Smooth muscle cell (in vitro differentiated cells): ENCODE data around the gene CA4. TPM values are rescaled to one million over a fixed set of nuclear protein-coding genes. Genes with fewer than 3 reads are reported as not detected.
A peak's percentile ranks its signal among the peaks of the same experiment; 100 is the strongest.

ENCODE experiments used
- DNase-seq: peaks from one replicate; lab custom pipeline; 2025; ENCODE audit not compliant: unreplicated experiment; lab: John Stamatoyannopoulos, UW
- H2AFZ ChIP-seq: fragments of 200-600 bp; sonication (generic); 2 replicates; pipeline ENCODE4 v1.6.0; 2016; ENCODE audit warnings: antibody characterized with exemption, low read depth, mild to moderate bottlenecking
- H3F3A ChIP-seq: fragments of 200-600 bp; sonication (generic); 2 replicates; pipeline ENCODE4 v1.6.0; 2017; ENCODE audit warnings: antibody characterized with exemption, low read depth
- H3K27ac ChIP-seq: fragments of 200-600 bp; sonication (generic); 2 replicates; pipeline ENCODE4 v1.5.1; 2016; ENCODE audit warnings: low read depth, mild to moderate bottlenecking
- H3K27me3 ChIP-seq: fragments of 200-600 bp; sonication (generic); 2 replicates; pipeline ENCODE4 v1.6.1; 2016; ENCODE audit warnings: low read depth, mild to moderate bottlenecking
- H3K36me3 ChIP-seq: fragments of 200-600 bp; sonication (generic); 2 replicates; pipeline ENCODE4 v1.5.1; 2016; ENCODE audit warnings: low read depth
- H3K4me1 ChIP-seq: fragments of 200-600 bp; sonication (generic); 2 replicates; pipeline ENCODE4 v1.5.1; 2016; ENCODE audit warnings: low read depth
- H3K4me2 ChIP-seq: fragments of 200-600 bp; sonication (generic); 2 replicates; pipeline ENCODE4 v1.6.0; 2016; ENCODE audit warnings: mild to moderate bottlenecking
- H3K4me3 ChIP-seq: fragments of 200-600 bp; sonication (generic); 2 replicates; pipeline ENCODE4 v1.5.1; 2016; ENCODE audit warnings: mild to moderate bottlenecking
- H3K79me2 ChIP-seq: fragments of 200-600 bp; sonication (generic); 2 replicates; pipeline ENCODE4 v1.6.0; 2016; ENCODE audit warnings: low read depth, mild to moderate bottlenecking
- H3K9ac ChIP-seq: fragments of 200-600 bp; sonication (generic); 2 replicates; pipeline ENCODE4 v1.6.0; 2016; ENCODE audit warnings: low read depth
- H3K9me3 ChIP-seq: fragments of 200-600 bp; sonication (generic); replicated peaks from 2 replicates; pipeline ENCODE4 v1.5.1; 2016; ENCODE audit warnings: low read depth
- H4K20me1 ChIP-seq: fragments of 200-600 bp; sonication (generic); 2 replicates; pipeline ENCODE4 v1.6.0; 2016; ENCODE audit warnings: low read depth
- WGBS: methylation state at CpG from one replicate; pipeline ENCODE4 v1.1.7; 2016; ENCODE audit warnings: low lambda C conversion rate; 5-methylcytosine and 5-hydroxymethylcytosine counted together
- polyA plus RNA-seq: library from polyadenylated mRNA; unstranded; fragments of >200 nt; fragmentation: Nextera tagmentation; extraction: Ambion mirVana; gene quantifications from 2 replicates; pipeline ENCODE4 v1.2.1, GENCODE V29; 2016
- total RNA-seq: library from RNA; depleted of rRNA; stranded (reverse); fragments of >200 nt; gene quantifications from 2 replicates; pipeline ENCODE4 v1.2.3, GENCODE V29; 2014
- TF ChIP-seq, protein P1 (sequence below): fragments of 200-600 bp; sonication (generic); IDR thresholded peaks from 2 replicates; pipeline ENCODE4 v1.5.1; 2017; ENCODE audit warnings: borderline replicate concordance, mild to moderate bottlenecking, antibody characterized with exemption; ENCODE audit not compliant: insufficient read depth, poor library complexity, severe bottlenecking

CA4 gene
- total and polyA plus RNA-seq, 2 experiments from 2014 or later: 0.87 TPM; not detected in 1

DNA sequence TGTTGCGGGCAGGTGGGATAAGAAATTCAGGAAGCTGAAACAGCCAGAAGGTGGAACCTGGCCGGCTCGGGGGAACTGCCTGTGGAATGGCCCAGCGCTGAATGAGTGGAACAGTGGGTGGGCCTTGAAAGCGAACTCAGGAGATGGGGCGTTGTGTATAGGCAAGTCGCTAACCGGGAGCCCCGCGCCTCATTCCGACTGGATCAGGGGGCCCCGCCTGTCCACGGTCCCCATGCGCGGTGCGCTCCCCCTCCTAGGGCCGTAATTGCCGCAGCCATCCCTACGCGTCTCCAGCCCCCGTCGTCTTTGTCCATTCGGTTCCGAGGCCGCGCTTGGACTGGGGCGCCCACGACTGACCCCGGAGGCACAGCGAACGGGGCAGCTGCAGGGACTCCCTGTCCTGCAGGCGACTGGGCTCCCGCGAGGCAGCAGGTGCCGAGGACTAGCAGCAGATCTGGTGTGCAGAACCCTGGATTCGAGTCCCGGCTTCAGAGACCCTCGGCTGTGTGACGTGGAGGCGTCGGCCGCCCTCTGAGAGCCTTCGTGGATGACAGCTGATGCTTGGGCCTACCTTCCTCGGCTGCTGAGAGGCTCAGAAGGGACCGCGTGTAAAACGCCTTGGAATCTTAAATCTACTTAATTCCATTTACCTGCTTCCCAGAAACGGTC, 10.9 kb upstream of the CA4 start:
- 49% methylated on average over 44 of the region's 48 CpGs for WGBS
- Histone ChIP-seq H3K9ac (no peak overlapping the region), H3K79me2 (no peaks in the 10 kb centered on the region), H3K27me3 (peaks cover 41% of the 10 kb centered on the region), H3K4me1 (peaks cover 23% of the 10 kb centered on the region), H3K9me3 (no peaks in the 10 kb centered on the region), H2AFZ (no peak overlapping the region), H3K27ac (no peak overlapping the region), H3K36me3 (no peaks in the 10 kb centered on the region), H3K4me2 (peak overlapping the region; percentile 84), H4K20me1 (no peaks in the 10 kb centered on the region), H3K4me3 (no peak overlapping the region), H3F3A (no peaks in the 10 kb centered on the region)
- TF ChIP-seq, protein P1, sequence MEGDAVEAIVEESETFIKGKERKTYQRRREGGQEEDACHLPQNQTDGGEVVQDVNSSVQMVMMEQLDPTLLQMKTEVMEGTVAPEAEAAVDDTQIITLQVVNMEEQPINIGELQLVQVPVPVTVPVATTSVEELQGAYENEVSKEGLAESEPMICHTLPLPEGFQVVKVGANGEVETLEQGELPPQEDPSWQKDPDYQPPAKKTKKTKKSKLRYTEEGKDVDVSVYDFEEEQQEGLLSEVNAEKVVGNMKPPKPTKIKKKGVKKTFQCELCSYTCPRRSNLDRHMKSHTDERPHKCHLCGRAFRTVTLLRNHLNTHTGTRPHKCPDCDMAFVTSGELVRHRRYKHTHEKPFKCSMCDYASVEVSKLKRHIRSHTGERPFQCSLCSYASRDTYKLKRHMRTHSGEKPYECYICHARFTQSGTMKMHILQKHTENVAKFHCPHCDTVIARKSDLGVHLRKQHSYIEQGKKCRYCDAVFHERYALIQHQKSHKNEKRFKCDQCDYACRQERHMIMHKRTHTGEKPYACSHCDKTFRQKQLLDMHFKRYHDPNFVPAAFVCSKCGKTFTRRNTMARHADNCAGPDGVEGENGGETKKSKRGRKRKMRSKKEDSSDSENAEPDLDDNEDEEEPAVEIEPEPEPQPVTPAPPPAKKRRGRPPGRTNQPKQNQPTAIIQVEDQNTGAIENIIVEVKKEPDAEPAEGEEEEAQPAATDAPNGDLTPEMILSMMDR: no peak
- DNase-seq: no peak

DNA sequence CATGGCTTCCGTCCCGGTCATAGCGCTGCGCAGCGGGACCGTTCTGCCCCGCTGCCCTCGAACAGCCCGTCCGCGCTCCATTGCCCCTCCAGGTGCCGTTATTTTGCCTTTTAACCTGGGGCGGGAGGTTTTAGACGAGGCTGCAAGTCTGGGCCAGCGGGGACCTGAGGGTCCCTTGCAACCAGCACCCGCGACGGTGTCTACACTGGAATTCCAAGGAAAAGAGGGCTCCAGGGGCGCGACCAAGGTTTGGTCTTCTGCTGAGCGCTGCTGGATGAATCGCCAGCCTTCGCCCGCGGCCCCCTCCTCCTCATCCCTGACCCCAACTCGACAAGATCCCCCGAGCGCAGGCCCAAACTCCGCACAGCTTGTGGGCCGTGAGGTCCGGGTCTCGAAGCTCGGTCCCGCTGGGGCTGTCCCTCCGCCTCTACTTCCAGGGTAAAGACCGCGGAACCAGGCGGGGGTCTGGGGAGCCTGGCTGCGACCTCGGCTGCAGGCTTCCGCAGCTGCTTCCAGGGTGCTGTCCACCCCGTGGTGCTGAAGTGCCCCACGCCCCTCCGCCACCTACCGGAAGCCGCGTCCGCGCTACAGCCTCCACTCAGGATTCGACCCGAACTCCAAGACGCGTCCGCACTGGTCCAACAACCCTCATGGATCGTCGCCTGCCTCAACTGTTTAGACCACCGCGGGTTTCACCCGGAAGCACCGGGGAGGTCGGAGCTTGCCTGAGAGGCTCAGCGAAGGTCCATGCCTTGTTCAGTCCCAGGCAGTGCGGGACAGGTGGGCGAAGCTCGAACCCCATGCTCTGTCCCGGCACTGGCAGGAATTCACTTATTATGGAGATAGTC, 10.1 kb upstream of the CA4 start:
- Histone ChIP-seq H2AFZ (no peak overlapping the region), H3K27ac (no peak overlapping the region), H3K4me1 (peaks cover 26% of the 10 kb centered on the region), H3K4me2 (peak overlapping the region; percentile 84), H3K79me2 (no peaks in the 10 kb centered on the region), H3K4me3 (peak overlapping the region; percentile 6), H4K20me1 (no peaks in the 10 kb centered on the region), H3K27me3 (peaks cover 49% of the 10 kb centered on the region), H3F3A (no peaks in the 10 kb centered on the region), H3K36me3 (no peaks in the 10 kb centered on the region), H3K9ac (no peak overlapping the region), H3K9me3 (no peaks in the 10 kb centered on the region)
- peak; percentile 47 for DNase-seq
- 18% methylated on average over 55 of the region's 66 CpGs for WGBS
- TF ChIP-seq, protein P1: peak; percentile 66

DNA sequence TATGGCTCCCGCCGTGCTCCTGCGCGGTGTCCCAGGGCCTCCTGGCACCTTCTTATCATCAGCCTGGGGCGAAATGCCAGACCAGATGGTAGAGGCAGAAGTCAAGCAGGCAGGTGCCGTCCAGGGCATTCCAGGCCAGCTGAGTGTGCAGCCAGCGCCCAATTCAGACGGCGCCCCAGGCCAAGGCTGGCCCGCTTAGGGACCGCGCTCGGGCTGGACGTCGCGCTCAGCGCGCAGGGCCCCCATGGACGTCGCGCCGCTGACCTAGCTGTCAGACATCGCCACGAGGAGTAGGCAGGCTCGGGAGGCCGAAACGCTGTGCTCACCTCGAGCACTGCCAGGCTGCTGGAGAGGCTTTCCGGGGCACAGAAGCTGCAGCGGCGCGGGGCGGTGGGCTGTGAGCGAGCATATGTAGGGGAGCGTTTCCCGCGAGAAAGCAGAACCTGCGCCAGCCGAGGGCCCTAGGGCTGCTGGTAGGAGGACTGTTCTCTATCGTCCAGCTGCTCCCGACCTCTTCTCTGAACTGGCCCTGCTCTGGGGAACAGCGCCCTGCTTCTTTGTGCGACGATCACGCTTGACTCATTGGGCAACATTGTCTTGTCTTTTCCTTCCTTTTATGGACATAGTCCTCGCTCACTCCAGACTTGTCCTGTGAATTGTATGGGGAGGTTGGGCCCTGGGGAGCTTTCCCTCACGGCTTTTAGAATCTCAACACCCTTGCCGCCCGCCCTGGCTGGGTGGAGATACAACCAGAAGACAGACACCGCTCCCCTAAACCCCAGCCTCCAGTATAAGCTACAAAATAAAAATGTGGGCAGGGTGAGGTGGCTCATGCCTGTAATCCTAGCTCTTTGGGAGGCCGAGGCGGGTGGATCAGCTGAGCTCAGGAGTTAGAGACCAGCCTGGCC, 8.4 kb upstream of the CA4 start:
- Histone ChIP-seq H3K27ac (no peak overlapping the region), H4K20me1 (no peaks in the 10 kb centered on the region), H3K36me3 (no peaks in the 10 kb centered on the region), H3K9me3 (no peaks in the 10 kb centered on the region), H3K9ac (no peak overlapping the region), H3K27me3 (peaks cover 66% of the 10 kb centered on the region), H3K4me1 (peaks cover 32% of the 10 kb centered on the region), H2AFZ (no peak overlapping the region), H3K79me2 (no peaks in the 10 kb centered on the region), H3K4me3 (peak overlapping the region; percentile 35), H3K4me2 (peak overlapping the region; percentile 87), H3F3A (no peaks in the 10 kb centered on the region)
- DNase-seq: no peak
- TF ChIP-seq, protein P1: no peak
- 11% methylated on average over 46 of the region's 52 CpGs for WGBS
